ENCODE results near the gene MRPL50. TPM values are rescaled to one million over a fixed set of nuclear protein-coding genes. Genes with fewer than 3 reads are reported as not detected.
A peak's percentile ranks its signal among the peaks of the same experiment; 100 is the strongest.

MRPL50 gene
- total RNA-seq, 6 experiments from 2014 or later: 4.6 to 8.7 (median 6.7) TPM

DNA sequence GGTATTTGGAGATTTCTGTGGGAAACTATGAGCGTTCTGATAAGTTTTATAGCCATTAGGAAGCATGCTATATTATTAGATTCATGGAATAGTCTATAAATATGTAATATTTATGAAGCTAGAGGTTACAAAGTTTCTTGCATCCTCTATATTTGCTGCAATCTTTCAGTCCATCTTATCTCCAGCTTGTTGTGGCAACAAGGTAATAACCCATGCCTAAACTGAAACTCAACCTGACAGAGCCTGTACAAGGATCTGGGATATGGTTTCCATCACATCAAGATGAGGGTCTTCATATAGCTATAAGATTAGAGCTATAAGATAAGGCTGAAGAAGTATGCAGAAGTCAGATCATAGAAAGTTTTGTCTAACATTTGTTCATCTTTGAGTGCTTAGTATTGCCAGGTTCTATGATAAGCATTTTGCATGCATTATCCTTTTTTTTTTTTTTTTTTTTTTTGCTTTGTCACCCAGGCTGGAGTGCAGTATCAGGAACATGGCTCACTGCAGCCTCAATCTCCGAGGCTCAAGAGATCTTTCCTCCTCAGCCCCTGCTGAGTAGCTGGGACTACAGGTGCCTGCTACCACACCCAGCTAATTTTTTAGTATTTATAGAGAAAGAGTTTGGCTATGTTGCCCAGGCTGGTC is 28.4 kb downstream of the MRPL50 start:
- H3K4me3 ChIP-seq: no peak overlapping the region
- no peak for TF ChIP-seq POLR2A (IDR thresholded peaks at IDR 0.05)
- TF ChIP-seq, protein P1, sequence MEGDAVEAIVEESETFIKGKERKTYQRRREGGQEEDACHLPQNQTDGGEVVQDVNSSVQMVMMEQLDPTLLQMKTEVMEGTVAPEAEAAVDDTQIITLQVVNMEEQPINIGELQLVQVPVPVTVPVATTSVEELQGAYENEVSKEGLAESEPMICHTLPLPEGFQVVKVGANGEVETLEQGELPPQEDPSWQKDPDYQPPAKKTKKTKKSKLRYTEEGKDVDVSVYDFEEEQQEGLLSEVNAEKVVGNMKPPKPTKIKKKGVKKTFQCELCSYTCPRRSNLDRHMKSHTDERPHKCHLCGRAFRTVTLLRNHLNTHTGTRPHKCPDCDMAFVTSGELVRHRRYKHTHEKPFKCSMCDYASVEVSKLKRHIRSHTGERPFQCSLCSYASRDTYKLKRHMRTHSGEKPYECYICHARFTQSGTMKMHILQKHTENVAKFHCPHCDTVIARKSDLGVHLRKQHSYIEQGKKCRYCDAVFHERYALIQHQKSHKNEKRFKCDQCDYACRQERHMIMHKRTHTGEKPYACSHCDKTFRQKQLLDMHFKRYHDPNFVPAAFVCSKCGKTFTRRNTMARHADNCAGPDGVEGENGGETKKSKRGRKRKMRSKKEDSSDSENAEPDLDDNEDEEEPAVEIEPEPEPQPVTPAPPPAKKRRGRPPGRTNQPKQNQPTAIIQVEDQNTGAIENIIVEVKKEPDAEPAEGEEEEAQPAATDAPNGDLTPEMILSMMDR (IDR thresholded peaks at IDR 0.05): no peak
- H3K36me3 ChIP-seq: peaks cover 0 to 81% (median 33%) of the 10 kb centered on the region in 4 donors
- no peaks in the 10 kb centered on the region for H3K9me3 ChIP-seq
- peak in 2 of 4 donors; percentile 7 to 41 for ATAC-seq
- no peak for DNase-seq
- H3K27ac ChIP-seq: no peak overlapping the region
- WGBS (ENCODE audit: insufficient coverage, low coverage, low lambda C conversion rate, missing lambda C conversion rate): 67% methylated on average over 2 of the region's 2 CpGs
- peaks cover 0 to 68% (median 18%) of the 10 kb centered on the region in 4 donors for H3K4me1 ChIP-seq
- intact Hi-C loops (cut with DNase I): no loop called here
- H3K27me3 ChIP-seq: no peaks in the 10 kb centered on the region

DNA sequence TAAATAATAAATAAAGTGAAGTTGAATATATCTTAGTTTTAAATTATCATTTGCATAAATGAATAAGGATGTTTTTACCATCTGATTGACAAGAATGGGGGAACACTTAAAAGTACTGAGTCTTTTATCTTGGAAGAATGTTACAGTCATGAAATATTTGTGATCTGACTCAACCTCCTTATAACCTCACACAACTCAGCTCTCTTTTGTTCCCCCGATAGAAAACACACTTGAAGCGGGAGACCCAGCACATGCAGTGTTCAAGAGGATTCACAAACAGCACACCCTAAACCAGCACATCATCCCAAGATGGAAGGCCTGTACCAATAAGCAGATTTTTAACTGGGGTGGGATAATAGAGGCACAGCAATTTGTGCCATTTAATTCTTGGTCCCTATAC is 29.1 kb downstream of the MRPL50 start:
- 74% methylated on average over 2 of the region's 2 CpGs for WGBS (ENCODE audit: insufficient coverage, low coverage, low lambda C conversion rate, missing lambda C conversion rate)
- TF ChIP-seq POLR2A (IDR thresholded peaks at IDR 0.05): no peak
- TF ChIP-seq, protein P1 (IDR thresholded peaks at IDR 0.05): no peak
- ATAC-seq (peak in 2 of 4 donors; percentile 6 to 44), DNase-seq (no peak)
- H3K36me3 ChIP-seq: peaks cover 0 to 88% (median 38%) of the 10 kb centered on the region in 4 donors
- H3K27me3 ChIP-seq: no peaks in the 10 kb centered on the region
- intact Hi-C loops (cut with DNase I): no loop called here
- H3K27ac ChIP-seq: no peak overlapping the region
- H3K4me1 ChIP-seq: peaks cover 0 to 62% (median 18%) of the 10 kb centered on the region in 4 donors
- no peaks in the 10 kb centered on the region for H3K9me3 ChIP-seq
- no peak overlapping the region for H3K4me3 ChIP-seq

GRCh38 chr9:101367323-101367722 is 31.1 kb downstream of the MRPL50 start:
- no peaks in the 10 kb centered on the region for H3K27me3 ChIP-seq
- H3K36me3 ChIP-seq: peaks cover 0 to 98% (median 42%) of the 10 kb centered on the region in 4 donors
- H3K4me3 ChIP-seq: no peak overlapping the region
- intact Hi-C loops (cut with DNase I): no loop called here
- peak in 1 of 4 donors; percentile 7 for ATAC-seq
- no peak for TF ChIP-seq POLR2A (IDR thresholded peaks at IDR 0.05)
- TF ChIP-seq, protein P1 (IDR thresholded peaks at IDR 0.05): no peak
- H3K9me3 ChIP-seq: no peaks in the 10 kb centered on the region
- peak overlapping the region in 1 of 3 donors; percentile 4 for H3K27ac ChIP-seq
- no peak for DNase-seq
- peaks cover 0 to 51% (median 11%) of the 10 kb centered on the region in 4 donors for H3K4me1 ChIP-seq
- 83% methylated on average over 2 of the region's 3 CpGs for WGBS (ENCODE audit: insufficient coverage, low coverage, low lambda C conversion rate, missing lambda C conversion rate)

DNA sequence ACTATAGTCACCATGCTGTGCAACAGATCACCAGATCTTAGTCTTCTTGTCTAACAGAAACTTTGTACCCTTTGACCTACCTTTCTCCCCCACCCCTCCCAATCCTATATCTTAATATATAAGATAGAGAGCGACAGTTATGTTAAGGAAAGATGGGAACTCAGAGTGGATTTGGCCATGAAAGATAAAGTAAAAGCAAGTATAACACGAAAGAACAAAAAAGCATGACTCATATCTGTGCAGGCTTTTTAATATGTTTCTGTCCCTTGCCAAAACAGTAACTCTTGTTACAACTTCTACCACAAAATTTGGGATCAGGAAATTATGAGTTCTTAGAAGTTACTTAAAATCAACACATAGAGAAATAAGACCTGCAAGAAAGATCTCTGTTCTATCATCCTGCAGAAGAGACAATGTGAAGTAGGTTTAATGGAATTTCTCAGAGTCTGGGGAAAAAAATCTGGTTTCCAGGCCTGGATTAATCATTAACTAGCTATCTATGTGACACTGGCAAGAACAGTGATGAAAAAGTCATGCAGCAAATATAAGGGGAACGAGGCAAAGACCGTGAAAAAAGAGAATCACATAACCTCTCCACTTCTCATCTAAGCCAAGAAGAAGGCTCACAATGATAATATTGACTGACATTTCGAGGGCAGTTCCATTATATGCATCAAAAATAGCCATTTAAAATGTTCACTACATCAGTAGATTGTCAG is 32.2 kb downstream of the MRPL50 start:
- peaks cover 0 to 50% (median 8%) of the 10 kb centered on the region in 4 donors for H3K4me1 ChIP-seq
- H3K9me3 ChIP-seq: no peaks in the 10 kb centered on the region
- no peak overlapping the region for H3K4me3 ChIP-seq
- H3K27me3 ChIP-seq: no peaks in the 10 kb centered on the region
- TF ChIP-seq, protein P1 (IDR thresholded peaks at IDR 0.05): no peak
- no peak for TF ChIP-seq POLR2A (IDR thresholded peaks at IDR 0.05)
- DNase-seq (no peak), ATAC-seq (peak in 2 of 4 donors; percentile 31 to 45)
- 42% methylated on average over 5 of the region's 5 CpGs for WGBS (ENCODE audit: insufficient coverage, low coverage, low lambda C conversion rate, missing lambda C conversion rate)
- H3K27ac ChIP-seq: peak overlapping the region in 2 of 3 donors; percentile 9 to 22
- peaks cover 0 to 96% (median 44%) of the 10 kb centered on the region in 4 donors for H3K36me3 ChIP-seq
- intact Hi-C loops (cut with DNase I): no loop called here

Measured in right lobe of liver (tissue), 6 donors.